PC-9 (cell line): ENCODE data around the gene TCF4.

Source experiments
- EZH2 ChIP-seq: fragments of 200-600 bp; sonication (generic); IDR thresholded peaks from 2 replicates; pipeline ENCODE4 v1.8.0; 2017; ENCODE audit warnings: antibody characterized with exemption, low read depth
- TF ChIP-seq, protein P1 (sequence below): fragments of 200-600 bp; sonication (generic); conservative IDR thresholded peaks from 2 replicates; pipeline ENCODE4 v1.6.1; 2017; ENCODE audit warnings: mixed run types, antibody characterized with exemption, mild to moderate bottlenecking, moderate library complexity

DNA sequence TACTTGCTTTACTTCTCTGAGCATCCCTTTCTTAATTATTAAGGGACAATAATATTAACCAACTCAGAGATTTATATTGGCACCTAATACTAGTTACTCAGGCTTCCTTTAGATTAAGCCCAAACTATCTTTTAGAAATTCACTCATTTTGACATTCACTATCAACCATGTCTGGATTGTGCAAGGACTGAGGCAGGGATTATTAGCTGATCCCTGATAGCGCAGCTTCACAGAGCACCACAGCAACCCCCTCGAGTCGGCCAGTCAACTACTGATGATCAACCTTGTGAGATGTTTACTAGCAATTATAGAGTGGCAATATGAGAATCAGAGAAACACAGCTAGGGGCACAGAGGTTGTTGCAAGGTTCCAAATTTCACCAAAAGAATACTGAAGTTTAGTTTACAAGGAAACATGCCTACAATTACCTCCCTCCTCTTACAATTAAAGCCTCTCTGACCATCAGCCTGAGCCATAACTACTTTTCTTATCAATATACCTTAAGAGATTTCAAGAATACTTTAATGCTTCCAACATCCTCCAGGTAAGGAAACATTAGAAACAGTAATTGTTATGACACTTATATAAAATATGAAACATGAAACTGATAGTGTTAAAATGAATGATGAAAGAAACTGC, 191.6 kb downstream of the TCF4 start:
- TF ChIP-seq, protein P1, sequence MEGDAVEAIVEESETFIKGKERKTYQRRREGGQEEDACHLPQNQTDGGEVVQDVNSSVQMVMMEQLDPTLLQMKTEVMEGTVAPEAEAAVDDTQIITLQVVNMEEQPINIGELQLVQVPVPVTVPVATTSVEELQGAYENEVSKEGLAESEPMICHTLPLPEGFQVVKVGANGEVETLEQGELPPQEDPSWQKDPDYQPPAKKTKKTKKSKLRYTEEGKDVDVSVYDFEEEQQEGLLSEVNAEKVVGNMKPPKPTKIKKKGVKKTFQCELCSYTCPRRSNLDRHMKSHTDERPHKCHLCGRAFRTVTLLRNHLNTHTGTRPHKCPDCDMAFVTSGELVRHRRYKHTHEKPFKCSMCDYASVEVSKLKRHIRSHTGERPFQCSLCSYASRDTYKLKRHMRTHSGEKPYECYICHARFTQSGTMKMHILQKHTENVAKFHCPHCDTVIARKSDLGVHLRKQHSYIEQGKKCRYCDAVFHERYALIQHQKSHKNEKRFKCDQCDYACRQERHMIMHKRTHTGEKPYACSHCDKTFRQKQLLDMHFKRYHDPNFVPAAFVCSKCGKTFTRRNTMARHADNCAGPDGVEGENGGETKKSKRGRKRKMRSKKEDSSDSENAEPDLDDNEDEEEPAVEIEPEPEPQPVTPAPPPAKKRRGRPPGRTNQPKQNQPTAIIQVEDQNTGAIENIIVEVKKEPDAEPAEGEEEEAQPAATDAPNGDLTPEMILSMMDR, result no peak
- TF ChIP-seq EZH2, result no peak
